Measurements from ENCODE around the gene IRF4. TPM values are rescaled to one million over a fixed set of nuclear protein-coding genes. Genes with fewer than 3 reads are reported as not detected.

IRF4 gene
- total and polyA plus RNA-seq, 11 donors, result 0.08 to 4.4 (median 0.30) TPM; not detected in 1

- peak in 1 of 5 donors; percentile 26 for DNase-seq
- no peak for ATAC-seq
- Histone ChIP-seq H3K9me3 (no peaks in the 10 kb centered on the region), H3K27me3 (peaks cover 0 to 83% (median 25%) of the 10 kb centered on the region in 9 donors), H3K4me3 (no peak overlapping the region), H3K36me3 (no peaks in the 10 kb centered on the region), H3K27ac (no peak overlapping the region), H3K4me1 (no peaks in the 10 kb centered on the region)
- intact Hi-C loops (cut with DNase I), result loop anchor here in 2 of 10 donors (5.0 to 10.0 kb wide), 2 partner anchors 175 to 192 kb away; no protein-coding TSS in a partner anchor
- no peak for TF ChIP-seq POLR2A (IDR thresholded peaks at IDR 0.05)
- TF ChIP-seq CTCF (IDR thresholded peaks at IDR 0.05), result no peak
- 77 to 83% (median 79%) methylated on average over 28 of the region's 28 CpGs for WGBS, 4 donors
Measured at GRCh38 chr6:379410-380181, 12.0 kb upstream of the IRF4 start.

GRCh38 chr6:380234-381218 lies 11.0 kb upstream of the IRF4 start:
- H3K27me3 ChIP-seq, result peaks cover 0 to 81% (median 22%) of the 10 kb centered on the region in 9 donors
- H3K9me3 ChIP-seq, result no peaks in the 10 kb centered on the region
- intact Hi-C loops (cut with DNase I), result loop anchor here in 1 of 10 donors (10.0 kb wide), 1 partner anchor 176 kb away; no protein-coding TSS in a partner anchor
- DNase-seq, result peak in 1 of 5 donors; percentile 21
- WGBS, 4 donors, result 81 to 84% (median 82%) methylated on average over 26 of the region's 26 CpGs
- H3K4me1 ChIP-seq, result no peaks in the 10 kb centered on the region
- TF ChIP-seq POLR2A (IDR thresholded peaks at IDR 0.05) (no peak), CTCF (IDR thresholded peaks at IDR 0.05) (no peak)
- H3K27ac ChIP-seq, result no peak overlapping the region
- ATAC-seq, result no peak
- no peaks in the 10 kb centered on the region for H3K36me3 ChIP-seq
- H3K4me3 ChIP-seq, result no peak overlapping the region

GRCh38 chr6:381742-382461 lies 9.7 kb upstream of the IRF4 start:
- TF ChIP-seq POLR2A (IDR thresholded peaks at IDR 0.05) (no peak), CTCF (IDR thresholded peaks at IDR 0.05) (no peak)
- DNase-seq, result peak in 1 of 5 donors; percentile 16

More at GRCh38 chr6:381742-382461, 9.7 kb upstream of the IRF4 start:
- H3K36me3 ChIP-seq, result no peaks in the 10 kb centered on the region
- no peak overlapping the region for H3K27ac ChIP-seq
- 84 to 90% (median 88%) methylated on average over 17 of the region's 17 CpGs for WGBS, 4 donors
- no peak overlapping the region for H3K4me3 ChIP-seq
- no peak for ATAC-seq
- no peaks in the 10 kb centered on the region for H3K9me3 ChIP-seq
- H3K4me1 ChIP-seq, result no peaks in the 10 kb centered on the region
- peaks cover 2 to 86% (median 25%) of the 10 kb centered on the region in 9 donors for H3K27me3 ChIP-seq
- intact Hi-C loops (cut with DNase I), result loop anchor here in 1 of 10 donors (10.0 kb wide), 1 partner anchor 177 kb away; no protein-coding TSS in a partner anchor
